ENCODE results near the gene PTPRK. TPM values are rescaled to one million over a fixed set of nuclear protein-coding genes. Genes with fewer than 3 reads are reported as not detected.

Gene PTPRK
- total RNA-seq, 1 donor from 2014 or later, result 38.2 TPM

DNA sequence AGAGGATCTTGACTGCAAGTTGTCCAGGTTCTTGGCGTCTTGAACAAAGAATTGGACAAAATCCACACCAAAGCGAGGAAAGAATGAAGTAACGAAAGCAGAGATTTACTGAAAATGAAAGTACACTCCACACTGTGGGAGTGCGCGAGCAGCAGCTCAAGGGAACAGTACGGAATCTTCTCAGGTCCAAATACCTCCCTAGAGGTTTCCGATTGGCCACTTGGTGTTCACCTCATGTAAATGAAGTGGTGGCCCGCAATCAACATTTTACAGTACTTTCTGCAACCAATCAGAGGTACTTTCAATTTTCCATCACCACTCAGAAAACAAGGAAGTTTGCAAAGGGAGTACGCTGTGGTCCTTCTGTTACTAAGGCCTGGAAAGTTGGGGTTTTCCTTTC is 122.4 kb downstream of the PTPRK start:
- DNase-seq (ENCODE audit: low spot score), result no peak
- ATAC-seq, result no peak

DNA sequence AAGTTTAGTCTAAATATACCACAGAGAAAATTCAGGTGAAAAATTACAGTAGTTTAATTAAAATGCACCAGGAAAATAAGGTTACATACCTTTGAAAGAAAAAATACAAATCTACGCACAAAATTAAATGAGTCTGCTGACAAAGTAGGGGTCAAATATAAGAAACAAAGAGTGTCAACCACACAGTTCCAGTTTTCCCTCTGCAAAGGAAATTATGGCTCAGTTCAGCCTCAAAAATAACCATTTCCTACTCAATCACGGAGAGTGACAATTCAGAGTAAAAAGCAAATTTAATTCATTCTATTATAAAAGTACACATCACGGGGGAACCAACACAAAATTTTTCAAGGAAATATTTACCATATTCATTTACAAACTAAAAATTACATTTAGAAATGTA is 124.8 kb downstream of the PTPRK start:
- DNase-seq (ENCODE audit: low spot score) (no peak), ATAC-seq (no peak)

DNA sequence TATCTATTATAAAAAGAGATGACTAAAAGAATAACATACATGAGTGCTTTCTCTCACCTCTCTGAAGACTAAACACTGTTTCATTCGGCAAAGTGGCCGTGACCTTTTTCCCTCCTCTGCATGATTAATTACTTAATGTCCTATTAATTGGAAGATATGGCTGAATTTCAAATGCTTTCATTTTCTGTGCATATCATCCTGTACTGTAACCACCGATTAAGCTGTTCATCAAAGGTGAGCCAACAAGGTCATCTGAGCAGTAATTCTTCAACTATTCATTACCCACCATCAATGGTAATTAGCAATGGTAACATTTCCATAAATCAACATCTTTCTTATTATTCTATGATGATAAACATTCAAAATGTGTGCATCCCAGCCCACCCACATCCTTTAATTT is 125.2 kb downstream of the PTPRK start:
- ATAC-seq, result no peak
- no peak for DNase-seq (ENCODE audit: low spot score)

DNA sequence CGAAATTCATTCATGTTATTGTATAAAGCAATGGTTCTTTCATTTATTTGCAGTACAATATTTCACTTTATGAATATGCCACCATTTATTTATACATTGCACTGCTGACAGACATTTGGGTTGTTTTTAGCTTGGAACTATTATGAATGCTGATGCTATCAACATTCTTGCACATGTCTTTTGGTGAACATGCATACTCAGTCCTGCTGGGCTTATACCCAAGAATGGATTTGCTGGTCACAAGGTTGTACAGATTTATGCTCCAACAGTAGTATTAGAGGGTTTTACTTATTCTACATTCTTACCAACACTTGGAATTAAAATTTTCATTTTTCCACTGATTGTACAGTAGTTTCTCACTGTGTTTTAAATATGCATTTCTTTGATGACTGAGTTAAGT is 126.2 kb downstream of the PTPRK start:
- DNase-seq (ENCODE audit: low spot score) (no peak), ATAC-seq (no peak)

DNA sequence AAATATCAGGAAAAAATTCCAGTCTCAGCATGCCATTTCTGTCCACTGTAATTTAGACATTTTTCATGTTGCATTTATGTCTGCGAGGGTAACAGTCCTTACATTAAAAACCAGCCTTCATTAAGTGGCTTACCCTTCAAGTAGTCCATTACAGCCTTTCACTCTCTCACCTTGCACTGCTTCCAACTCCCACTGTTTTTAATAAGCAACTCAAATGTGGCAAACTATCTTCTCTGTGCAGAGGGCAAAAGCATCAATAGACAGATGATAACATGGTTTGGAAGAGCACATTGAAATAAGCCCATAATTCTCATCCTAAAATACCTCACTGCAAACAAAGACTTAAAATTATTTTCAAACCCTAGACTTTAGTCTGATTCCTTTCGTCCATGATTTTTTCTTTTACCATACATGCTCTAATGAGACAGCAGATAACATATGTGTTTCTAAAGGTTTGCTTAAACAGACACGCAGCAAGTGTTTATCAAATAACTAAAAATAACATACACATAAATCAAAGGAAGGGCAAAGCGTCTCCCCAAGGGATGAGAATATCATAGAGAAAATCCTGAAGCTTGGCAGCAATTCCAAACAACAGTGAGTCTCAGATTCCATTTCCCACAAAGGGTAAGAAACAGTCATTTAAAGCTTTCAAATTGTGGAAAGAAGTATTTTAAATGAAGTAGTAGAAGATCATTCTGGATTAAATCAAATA is 130.4 kb downstream of the PTPRK start:
- no peak for ATAC-seq
- DNase-seq (ENCODE audit: low spot score), result no peak

DNA sequence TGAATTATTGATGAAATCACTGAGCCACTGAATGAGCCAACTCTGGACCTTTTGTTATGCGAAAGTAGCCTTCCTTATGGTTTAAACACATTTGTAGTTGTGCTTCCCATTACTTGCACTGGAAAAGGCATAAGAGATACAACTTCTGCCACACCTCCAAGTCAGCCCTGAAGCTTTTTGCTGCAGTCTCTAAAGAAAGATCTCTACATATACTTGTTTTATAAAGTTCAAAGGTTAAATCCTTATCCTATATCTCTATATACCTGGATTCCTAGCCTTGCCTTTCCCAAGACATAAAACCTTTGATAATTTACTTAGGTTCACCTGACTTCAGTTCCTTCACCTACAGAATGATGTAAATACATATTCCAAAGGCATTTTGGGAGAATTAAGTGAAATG is 132.0 kb downstream of the PTPRK start:
- ATAC-seq (no peak), DNase-seq (ENCODE audit: low spot score) (no peak)

DNA sequence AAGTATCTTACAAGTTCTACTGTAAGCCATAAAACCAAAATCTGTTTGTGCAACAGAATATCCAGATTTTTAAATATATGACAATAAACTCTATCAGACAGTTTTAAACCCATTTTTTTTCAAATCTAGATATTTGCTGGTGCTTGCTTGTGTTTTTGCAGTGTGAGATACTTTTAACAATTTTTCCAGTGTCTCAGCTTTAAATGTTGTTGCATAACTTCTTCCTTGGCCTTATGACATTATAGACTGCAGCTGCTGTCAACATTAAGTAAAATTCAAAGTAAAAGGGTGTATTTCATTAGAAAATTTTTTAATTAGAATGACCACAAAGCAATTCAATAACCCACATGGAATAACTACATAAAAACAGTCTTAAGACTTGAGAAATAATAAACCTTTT is 139.5 kb downstream of the PTPRK start:
- ATAC-seq, result no peak

DNA sequence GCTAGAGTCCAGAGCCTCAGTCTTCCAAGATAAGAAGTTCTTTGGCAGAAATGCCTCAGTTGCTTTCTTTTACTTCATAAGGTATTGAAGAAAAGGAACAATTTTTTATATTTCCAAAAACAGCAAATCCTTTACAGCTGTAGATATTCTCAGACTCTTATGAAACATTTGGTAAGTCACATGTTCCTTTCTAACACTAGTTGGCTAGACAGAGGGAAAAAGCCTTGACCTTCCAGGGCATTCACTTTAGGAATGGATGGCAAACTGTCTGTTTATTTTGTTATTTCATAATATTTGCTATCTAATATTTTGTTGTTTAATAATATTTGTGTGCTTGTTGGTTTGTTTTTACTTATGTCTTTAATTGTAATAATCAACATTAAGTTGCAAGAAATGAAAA is 140.8 kb downstream of the PTPRK start:
- DNase-seq (ENCODE audit: low spot score) (no peak), ATAC-seq (peak; percentile 77)

More for the DNA sequence above, 139.5 kb downstream of the PTPRK start:
- no peak for DNase-seq (ENCODE audit: low spot score)

DNA sequence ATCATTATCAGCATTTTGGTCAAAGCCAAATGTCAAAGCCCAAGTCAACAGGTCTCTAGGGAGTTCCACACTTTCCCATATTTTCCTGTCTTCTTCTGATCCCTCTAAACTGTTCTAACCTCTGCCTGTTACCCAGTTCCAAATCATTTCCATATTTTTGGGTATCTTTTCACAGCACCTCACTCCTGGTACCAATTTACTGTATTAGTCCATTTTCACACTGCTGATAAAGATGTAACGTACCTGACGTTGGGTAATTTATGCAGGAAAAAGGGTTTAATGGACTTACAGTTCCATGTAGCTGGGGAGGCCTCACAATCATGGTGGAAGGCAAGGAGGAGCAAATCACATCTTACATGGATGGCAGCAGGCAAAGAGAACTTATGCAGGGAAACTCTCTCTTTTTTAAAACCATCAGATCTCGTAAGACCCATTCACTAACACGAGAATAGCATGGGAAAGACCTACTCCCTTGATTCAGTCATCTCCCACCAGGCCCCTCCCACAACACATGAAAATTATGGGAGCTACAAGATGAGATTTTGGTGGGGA is 143.4 kb downstream of the PTPRK start:
- DNase-seq (ENCODE audit: low spot score) (no peak), ATAC-seq (no peak)

DNA sequence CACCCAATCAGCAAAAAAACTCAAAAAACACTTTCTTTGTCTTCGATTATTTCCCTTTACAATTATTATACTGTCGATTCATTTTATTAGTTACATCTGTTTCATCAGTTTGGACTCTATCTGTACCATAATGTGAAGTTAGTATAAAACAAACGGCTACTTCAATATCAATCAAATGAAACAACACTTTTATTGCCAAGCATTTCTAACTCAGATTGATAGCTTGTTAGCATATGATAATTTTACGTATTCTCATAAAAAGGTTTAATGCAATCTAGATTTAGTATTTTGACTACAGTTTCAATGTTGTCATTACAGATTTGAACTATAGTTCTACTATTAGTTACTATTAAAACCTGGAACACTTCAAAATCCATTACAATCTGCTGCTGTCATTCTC is 149.3 kb downstream of the PTPRK start:
- DNase-seq (ENCODE audit: low spot score) (no peak), ATAC-seq (no peak)

DNA sequence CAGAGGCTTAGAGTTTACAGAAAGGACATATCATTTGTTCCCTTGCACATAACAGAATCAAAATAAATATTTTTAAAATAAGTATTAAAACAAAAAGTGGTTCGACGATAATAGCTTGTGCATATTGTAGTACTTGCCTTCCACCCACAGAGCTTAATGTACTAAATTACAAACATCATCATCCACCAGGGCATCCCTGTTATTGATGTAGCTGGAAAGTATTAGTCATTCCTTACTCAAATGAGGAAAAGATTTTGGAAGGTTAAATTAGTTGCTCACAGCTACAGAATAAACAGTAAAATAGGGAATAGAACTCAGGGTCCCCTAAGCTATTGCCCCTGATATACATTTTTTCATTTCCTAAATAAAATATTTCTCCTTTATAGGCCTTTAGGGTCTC is 150.3 kb downstream of the PTPRK start:
- no peak for DNase-seq (ENCODE audit: low spot score)
- ATAC-seq, result no peak

DNA sequence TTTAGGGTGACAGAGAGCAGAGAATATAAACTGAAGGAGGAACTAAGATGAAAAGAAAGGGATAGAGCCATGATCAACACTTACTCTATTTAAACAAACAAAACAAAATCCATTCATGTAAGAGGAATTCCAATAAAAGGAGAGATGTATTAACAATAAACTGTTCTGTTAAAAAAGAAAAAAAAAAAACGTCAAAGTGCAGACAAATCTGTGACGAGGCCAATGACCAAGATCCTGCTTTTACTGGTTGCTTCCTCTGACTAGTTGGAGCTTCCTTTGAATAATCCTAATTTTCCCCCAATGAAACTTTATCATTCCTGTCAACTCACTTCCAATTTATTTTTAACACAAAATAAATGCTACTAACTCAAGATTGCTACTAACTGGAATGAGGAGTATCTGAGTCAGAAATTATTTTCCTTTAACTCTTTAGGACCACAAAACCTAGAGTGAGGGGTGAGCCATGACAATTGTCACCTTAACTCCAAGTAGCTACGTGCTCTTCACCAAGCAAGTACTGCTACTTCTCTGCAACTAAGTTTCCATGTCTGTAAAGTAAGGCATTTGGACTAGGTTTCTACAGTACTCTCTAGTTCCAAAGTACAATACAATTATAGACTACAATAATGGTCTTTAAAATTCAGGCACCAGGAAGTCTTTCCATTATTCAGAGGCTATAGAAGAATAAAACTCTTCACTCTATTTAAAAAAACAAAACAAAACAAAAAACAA is 152.0 kb downstream of the PTPRK start:
- ATAC-seq, result no peak
- DNase-seq (ENCODE audit: low spot score), result no peak

DNA sequence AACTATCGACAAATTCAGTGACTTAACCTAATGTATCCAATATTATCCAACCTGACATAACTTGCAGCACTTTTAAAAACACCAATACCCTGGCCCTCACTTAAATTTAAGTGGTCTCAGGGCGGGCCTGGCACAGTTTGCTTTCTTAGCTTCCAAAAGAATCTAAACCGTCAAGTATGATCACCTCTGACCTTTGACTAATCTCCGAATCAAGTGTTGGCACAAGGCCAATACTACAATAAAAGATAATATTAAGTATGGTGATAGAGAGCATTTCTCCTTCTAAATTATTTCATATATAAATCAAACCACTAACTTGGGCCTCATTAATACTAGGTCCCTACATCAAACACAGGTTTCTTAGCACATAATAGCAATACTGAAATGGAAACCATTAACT is 153.0 kb downstream of the PTPRK start:
- ATAC-seq (no peak), DNase-seq (ENCODE audit: low spot score) (no peak)

DNA sequence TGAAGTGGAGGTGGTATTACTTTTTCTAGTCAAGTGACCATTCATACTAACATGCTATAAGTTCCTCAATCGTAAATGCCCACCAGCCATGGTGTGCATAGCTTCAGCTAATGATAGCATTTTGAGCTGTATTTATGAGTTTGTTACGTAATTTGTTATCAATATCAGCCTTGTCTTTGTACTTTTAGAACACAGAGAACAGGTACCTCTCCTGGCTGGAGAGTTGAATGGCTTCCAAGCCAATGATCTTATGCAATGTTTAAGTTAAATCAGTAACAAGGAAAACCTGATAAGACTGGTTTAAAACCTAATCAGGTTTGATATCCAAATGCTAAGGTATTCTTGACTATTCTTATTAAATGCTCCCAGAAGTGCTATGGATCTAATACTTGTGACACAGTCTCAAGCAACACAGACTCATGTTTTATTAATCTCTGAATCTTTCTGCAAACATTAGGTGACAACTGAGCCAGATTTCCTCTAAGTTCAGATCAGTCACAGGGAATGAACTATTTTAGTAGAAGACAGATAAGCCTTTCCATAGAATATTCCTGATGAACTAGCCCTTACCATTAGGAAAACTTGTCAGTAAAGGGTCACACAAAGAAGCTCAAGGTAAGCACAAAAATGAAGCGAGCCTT is 154.8 kb downstream of the PTPRK start:
- DNase-seq (ENCODE audit: low spot score) (no peak), ATAC-seq (peak; percentile 74)

DNA sequence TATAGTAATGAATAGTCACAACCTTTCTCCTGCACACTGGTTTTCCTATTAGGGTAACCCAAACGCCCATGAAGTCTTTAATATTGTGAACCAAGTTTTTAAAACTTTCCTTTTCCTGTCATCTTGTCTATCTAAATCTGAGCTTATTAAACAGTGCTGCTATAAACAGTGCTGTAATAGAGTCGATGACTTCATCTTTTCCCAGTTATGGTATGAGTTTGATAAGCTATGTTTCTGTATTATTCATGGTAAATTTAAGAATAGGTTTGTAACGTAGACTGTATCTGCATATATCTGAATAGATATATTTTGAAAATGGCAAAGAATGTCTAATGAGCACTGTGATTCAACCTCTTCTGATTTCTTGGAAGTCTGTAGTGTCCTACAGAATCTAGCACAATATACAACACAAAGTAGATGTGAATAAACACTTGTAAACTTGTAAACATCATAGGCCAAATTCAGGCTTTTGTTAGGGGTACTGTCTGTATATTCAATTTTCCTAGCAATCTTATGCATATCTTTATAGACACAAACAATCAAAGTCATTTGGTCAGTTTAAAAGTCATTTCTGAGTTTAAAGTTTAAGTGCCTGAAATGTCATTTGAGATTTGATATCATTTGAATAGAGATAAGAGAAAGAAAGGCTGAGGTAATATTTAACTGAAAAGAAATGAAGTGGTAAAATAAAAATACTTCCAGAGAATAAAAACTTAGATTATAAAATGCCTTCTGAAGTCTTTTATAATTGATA is 155.5 kb downstream of the PTPRK start:
- ATAC-seq (no peak), DNase-seq (ENCODE audit: low spot score) (no peak)

DNA sequence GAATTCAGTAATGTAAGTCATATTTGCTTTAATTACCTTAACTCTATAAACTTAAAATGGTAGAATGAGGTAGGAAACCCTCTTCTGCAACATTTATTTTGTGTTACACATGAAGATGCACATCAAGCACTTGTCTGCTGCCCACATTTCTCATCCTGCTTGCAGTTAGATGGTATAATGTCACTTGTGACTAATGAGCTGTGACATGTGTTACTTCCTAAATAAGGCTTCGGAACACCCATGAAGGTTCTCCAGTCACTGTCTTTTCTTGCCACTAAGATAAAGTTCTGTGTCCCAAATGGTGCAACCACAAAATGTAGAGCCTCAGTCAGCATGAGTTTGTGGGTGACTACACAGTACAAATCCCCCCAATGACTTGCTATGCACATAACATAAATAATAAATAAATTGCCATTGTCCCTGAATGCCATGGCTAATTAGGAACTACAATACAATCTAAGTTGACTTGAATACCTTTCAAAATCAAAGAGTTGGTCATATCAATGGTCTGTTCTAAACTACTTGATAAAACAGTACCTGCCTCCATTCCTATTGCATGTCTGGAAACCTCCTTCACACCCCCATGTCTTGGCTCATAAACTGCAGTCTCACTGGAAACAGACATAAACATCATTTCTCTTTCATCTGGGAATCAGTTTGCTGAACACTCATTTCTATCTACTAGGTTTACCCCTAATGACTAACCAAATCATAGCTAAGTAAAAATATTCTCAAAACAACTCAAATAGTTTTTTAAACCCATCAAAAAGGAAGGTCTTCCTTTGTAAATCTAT is 157.2 kb downstream of the PTPRK start:
- DNase-seq (ENCODE audit: low spot score) (no peak), ATAC-seq (no peak)

DNA sequence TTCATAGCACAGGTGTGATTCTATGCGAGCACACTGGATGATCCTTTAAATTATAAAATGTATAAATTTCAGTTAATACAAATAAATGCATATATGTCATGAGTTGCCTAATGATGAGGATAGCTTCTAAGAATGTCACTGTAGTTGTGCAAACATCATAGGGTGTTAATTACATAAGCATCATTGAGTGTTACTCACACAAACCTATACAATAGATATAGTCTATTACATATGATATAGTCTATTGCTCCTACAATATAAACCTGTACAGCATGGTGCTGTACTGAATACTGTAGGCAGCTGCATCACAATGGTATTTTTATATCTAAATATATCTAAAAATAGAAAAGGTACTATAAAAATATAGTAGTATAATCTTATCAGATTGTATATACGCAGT is 159.0 kb downstream of the PTPRK start:
- no peak for ATAC-seq

DNA sequence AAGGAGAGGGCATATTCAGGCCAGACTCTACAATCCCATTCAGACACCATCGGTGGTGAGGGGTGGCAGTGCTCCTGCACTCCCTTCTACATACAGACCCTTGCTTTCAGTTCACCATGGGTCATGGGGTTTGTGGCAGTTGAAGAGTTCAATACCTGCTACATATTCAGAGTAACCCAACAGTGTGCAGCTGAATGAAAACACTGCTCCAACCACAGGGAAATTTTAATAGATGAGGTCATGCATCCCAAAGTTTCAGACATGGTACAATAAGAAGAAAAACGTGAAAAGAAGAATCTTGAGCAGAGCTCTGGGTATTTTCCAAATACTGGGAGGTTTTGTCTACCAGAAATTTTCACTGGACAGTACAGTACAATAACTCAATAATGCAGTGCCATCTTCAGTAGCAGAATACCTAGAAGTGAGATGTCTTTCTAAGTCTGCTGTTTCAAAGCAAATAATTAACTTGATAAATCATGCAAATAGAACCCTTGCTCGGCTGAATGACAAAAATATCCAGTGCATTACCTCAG is 162.1 kb downstream of the PTPRK start:
- DNase-seq (ENCODE audit: low spot score) (no peak), ATAC-seq (peak; percentile 74)

More for the DNA sequence above, 159.0 kb downstream of the PTPRK start:
- DNase-seq (ENCODE audit: low spot score), result no peak

DNA sequence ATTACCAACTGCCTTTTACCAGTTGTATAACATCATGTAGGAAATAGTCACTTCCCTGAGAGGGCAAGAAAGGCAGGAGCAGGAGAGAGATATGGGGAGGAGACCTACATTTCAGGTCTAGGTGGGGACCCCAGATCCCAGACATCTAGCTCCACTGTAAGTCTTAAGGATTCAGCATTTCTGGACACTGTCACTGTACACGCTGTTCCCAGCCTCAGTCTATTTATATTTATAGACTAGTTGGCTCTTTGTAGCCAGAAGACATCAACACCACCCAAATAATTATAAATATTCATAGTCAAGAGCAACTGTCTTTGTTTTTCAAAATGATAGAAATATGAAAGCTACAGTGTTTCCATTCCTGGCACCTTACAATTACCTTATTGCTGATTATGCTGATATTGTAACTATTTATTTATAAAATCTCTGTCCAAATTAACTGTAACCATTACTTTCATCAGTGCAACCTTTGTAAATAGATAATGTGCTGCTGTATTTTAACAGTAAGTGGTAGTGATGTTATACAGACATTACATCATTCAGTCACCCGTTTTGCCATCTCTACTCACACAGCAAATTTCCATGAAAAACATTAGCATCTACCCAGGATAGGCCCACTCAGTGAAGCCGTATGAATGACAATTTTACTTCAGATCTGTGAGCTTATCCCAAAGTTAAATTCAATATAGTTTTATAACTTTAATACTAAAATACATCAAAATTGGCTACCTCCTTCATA is 162.8 kb downstream of the PTPRK start:
- DNase-seq (ENCODE audit: low spot score) (no peak), ATAC-seq (no peak)

Measured in left lobe of liver (tissue), 2 donors.